Upper lobe of left lung (tissue), 6 donors: ENCODE results near the gene CCND2. TPM values are rescaled to one million over a fixed set of nuclear protein-coding genes. Genes with fewer than 3 reads are reported as not detected.

Experiments
- ATAC-seq, 2 donors: fragments of 200-7000 bp; cut with Tn5 transposase; one replicate each; pipeline ENCODE4 v1.9.1; 2022; ENCODE audit warnings: mild to moderate bottlenecking in 2 of 2, moderate library complexity in 2 of 2; ENCODE audit not compliant: low FRiP score in 2 of 2
- DNase-seq, 2 donors: peaks; one replicate each; pipeline ENCODE4 v3.0.0-alpha.2; 2019 to 2020
- H3K27ac ChIP-seq, 4 donors: fragments of 200-600 bp; sonication (generic); one replicate each; pipeline ENCODE4 v1.5.1; 2016 to 2019
- H3K27me3 ChIP-seq, 4 donors: fragments of 200-600 bp; sonication (generic); one replicate each; pipeline ENCODE4 v1.5.1; 2017 to 2019
- H3K36me3 ChIP-seq, 4 donors: fragments of 200-600 bp; sonication (generic); one replicate each; pipeline ENCODE4 v1.5.1; 2016 to 2019
- H3K4me1 ChIP-seq, 4 donors: fragments of 200-600 bp; sonication (generic); one replicate each; pipeline ENCODE4 v1.5.1; 2018 to 2019
- H3K4me3 ChIP-seq, 4 donors: fragments of 200-600 bp; sonication (generic); one replicate each; pipeline ENCODE4 v1.5.1; 2017 to 2019; ENCODE audit warnings: mild to moderate bottlenecking in 2 of 4, moderate library complexity in 1 of 4
- H3K9me3 ChIP-seq, 4 donors: fragments of 200-600 bp; sonication (generic); one replicate each; pipeline ENCODE4 v1.5.1; 2018 to 2019
- EP300 ChIP-seq, 4 donors: sonication (generic); formaldehyde crosslinking; IDR thresholded peaks; one replicate each; pipeline ENCODE4 v1.5.1; 2017; ENCODE audit warnings: antibody characterized with exemption in 4 of 4, control low read depth in 2 of 4
- POLR2A ChIP-seq, 4 donors: fragments of 450-650 bp; IDR thresholded peaks; one replicate each; pipeline ENCODE4 v1.5.1; 2016 to 2017; ENCODE audit warnings: antibody characterized with exemption in 4 of 4, mild to moderate bottlenecking in 2 of 4
- POLR2AphosphoS5 ChIP-seq, 2 donors: sonication (generic); formaldehyde crosslinking; IDR thresholded peaks; one replicate each; pipeline ENCODE4 v1.5.1; 2017; ENCODE audit warnings: antibody characterized with exemption in 2 of 2
- WGBS, 2 donors: methylation state at CpG; one replicate each; pipeline ENCODE4 v1.1.5; 2017 to 2018; 5-methylcytosine and 5-hydroxymethylcytosine counted together
- total RNA-seq, 6 donors: library from RNA; depleted of rRNA in 4 of 6; stranded (reverse); fragments of >200 nt in 4 of 6; gene quantifications; one replicate each; pipeline versions ENCODE4 v1.1.0 to v1.2.1, GENCODE V29; 2016 to 2021
- TF ChIP-seq, protein P1 (sequence below), 6 experiments: fragments of 450-650 bp in 4 of 6; fragments of 200-600 bp in 2 of 6; sonication (generic) in 2 of 6; IDR thresholded peaks; one replicate each; pipeline ENCODE4 v1.5.1; 2016 to 2019; ENCODE audit warnings: antibody characterized with exemption in 6 of 6
- donor health status: DM: no; HTN: no; CAD: no; lungs with moderate emphysema.
- donor health status: DM: no; HTN: yes; CAD: no; lungs with severe emphysema.

Gene CCND2
- total RNA-seq, 6 donors from 2014 or later: 47.1 to 101 (median 64.6) TPM

DNA sequence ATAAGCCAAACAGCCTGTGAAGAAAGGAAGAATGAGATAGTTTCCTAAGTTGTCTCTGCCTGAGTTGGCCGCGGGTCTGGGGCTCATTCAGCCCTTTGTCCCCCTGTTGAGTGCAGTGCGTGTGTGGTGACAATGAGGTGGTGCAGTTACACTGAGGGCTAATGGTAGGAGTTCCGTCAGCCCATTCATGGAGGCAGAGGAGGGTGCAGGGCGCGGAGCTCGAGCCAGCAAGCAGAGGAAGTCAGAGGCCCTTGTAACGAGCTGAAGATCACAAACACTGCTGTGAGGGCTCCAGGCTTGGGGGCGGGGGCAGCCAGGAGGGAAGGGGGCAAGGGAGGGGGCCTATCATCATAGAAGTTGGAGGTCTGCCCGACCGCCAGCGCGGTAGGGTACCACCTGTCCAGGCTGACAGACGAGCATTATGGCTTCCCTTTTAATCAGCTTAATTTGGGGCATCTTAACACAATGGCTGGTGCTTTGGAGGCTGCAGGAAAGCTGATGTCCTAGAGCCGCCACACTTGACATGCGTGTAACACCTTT lies 20.5 kb downstream of the CCND2 start:
- DNase-seq: no peak
- no peaks in the 10 kb centered on the region for H3K27me3 ChIP-seq
- no peaks in the 10 kb centered on the region for H3K9me3 ChIP-seq
- TF ChIP-seq POLR2AphosphoS5 (IDR thresholded peaks at IDR 0.05) (no peak), POLR2A (IDR thresholded peaks at IDR 0.05) (no peak), EP300 (IDR thresholded peaks at IDR 0.05) (no peak)
- TF ChIP-seq, protein P1, sequence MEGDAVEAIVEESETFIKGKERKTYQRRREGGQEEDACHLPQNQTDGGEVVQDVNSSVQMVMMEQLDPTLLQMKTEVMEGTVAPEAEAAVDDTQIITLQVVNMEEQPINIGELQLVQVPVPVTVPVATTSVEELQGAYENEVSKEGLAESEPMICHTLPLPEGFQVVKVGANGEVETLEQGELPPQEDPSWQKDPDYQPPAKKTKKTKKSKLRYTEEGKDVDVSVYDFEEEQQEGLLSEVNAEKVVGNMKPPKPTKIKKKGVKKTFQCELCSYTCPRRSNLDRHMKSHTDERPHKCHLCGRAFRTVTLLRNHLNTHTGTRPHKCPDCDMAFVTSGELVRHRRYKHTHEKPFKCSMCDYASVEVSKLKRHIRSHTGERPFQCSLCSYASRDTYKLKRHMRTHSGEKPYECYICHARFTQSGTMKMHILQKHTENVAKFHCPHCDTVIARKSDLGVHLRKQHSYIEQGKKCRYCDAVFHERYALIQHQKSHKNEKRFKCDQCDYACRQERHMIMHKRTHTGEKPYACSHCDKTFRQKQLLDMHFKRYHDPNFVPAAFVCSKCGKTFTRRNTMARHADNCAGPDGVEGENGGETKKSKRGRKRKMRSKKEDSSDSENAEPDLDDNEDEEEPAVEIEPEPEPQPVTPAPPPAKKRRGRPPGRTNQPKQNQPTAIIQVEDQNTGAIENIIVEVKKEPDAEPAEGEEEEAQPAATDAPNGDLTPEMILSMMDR (IDR thresholded peaks at IDR 0.05): no peak
- H3K36me3 ChIP-seq: peaks cover 0 to 23% (median 17%) of the 10 kb centered on the region in 4 donors
- no peak overlapping the region for H3K27ac ChIP-seq
- WGBS, 2 donors: 79 to 81% methylated on average over 15 to 16 of the region's 16 CpGs
- H3K4me1 ChIP-seq: peaks cover 0 to 4% (median 2%) of the 10 kb centered on the region in 4 donors
- H3K4me3 ChIP-seq: no peak overlapping the region
- ATAC-seq: no peak

DNA sequence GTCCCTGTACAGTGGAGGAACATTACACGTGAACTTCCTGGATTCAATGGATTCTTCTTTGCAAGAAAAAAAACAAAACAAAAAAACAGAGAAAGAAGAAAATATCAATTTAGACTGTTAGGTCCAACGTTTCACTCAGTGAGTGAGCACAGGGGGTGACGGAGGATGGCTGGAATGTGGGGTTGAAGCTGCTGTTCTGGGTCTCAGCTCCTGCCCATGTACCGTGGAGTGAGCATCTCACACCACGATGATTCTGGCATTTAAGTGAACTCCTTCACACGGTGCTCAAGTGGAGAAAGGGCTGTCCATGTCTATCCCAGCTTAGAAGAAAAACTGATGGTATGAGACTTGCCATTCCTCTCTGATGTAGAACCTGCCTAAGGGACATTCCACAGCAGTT lies 23.2 kb downstream of the CCND2 start:
- Histone ChIP-seq H3K36me3 (peaks cover 0 to 23% (median 17%) of the 10 kb centered on the region in 4 donors), H3K4me1 (no peaks in the 10 kb centered on the region), H3K27ac (no peak overlapping the region), H3K4me3 (no peak overlapping the region), H3K27me3 (no peaks in the 10 kb centered on the region), H3K9me3 (no peaks in the 10 kb centered on the region)
- TF ChIP-seq POLR2AphosphoS5 (IDR thresholded peaks at IDR 0.05): no peak
- TF ChIP-seq, protein P1 (IDR thresholded peaks at IDR 0.05): no peak
- no peak for TF ChIP-seq EP300 (IDR thresholded peaks at IDR 0.05)
- no peak for TF ChIP-seq POLR2A (IDR thresholded peaks at IDR 0.05)
- ATAC-seq: no peak
- 66 to 75% methylated on average over 6 of the region's 6 CpGs for WGBS, 2 donors
- no peak for DNase-seq

DNA sequence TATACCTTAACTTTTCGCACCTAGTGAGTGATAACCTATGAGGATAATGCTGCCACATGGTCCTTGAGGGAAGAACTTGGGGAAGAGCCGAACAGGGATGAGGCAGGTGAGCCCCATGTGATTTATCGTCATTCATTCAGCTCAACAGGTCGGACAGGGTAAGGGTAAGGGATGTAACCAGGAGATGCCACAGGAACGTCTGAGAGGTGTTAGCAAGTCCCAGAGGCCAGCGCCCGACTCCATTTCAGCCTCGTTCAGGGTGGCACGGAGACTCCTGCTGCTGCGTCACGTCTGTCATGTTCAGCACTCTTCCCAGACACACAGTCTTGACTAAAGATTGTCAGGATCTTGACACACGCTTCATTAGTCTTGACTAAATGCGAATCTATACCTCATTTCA lies 24.1 kb downstream of the CCND2 start:
- peaks cover 0 to 30% (median 20%) of the 10 kb centered on the region in 4 donors for H3K36me3 ChIP-seq

DNA sequence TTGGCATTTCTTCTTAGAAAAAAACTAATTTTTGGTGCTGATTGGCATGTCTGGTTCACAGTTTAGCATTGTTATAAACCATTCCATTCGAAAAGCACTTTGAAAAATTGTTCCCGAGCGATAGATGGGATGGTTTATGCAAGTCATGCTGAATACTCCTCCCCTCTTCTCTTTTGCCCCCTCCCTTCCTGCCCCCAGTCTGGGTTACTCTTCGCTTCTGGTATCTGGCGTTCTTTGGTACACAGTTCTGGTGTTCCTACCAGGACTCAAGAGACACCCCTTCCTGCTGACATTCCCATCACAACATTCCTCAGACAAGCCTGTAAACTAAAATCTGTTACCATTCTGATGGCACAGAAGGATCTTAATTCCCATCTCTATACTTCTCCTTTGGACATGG lies 27.3 kb downstream of the CCND2 start:
- Histone ChIP-seq H3K36me3 (peaks cover 0 to 40% (median 17%) of the 10 kb centered on the region in 4 donors), H3K4me1 (no peaks in the 10 kb centered on the region), H3K9me3 (no peaks in the 10 kb centered on the region), H3K27ac (no peak overlapping the region), H3K27me3 (no peaks in the 10 kb centered on the region), H3K4me3 (no peak overlapping the region)
- WGBS, 2 donors: 87 to 91% methylated on average over 5 of the region's 5 CpGs
- DNase-seq (no peak), ATAC-seq (no peak)
- TF ChIP-seq POLR2A (IDR thresholded peaks at IDR 0.05): no peak
- TF ChIP-seq POLR2AphosphoS5 (IDR thresholded peaks at IDR 0.05): no peak
- TF ChIP-seq, protein P1 (IDR thresholded peaks at IDR 0.05): no peak
- no peak for TF ChIP-seq EP300 (IDR thresholded peaks at IDR 0.05)

More for the DNA sequence above, 24.1 kb downstream of the CCND2 start:
- Histone ChIP-seq H3K27me3 (no peaks in the 10 kb centered on the region), H3K4me1 (no peaks in the 10 kb centered on the region), H3K9me3 (no peaks in the 10 kb centered on the region), H3K4me3 (no peak overlapping the region), H3K27ac (no peak overlapping the region)
- TF ChIP-seq EP300 (IDR thresholded peaks at IDR 0.05) (no peak), POLR2AphosphoS5 (IDR thresholded peaks at IDR 0.05) (no peak), POLR2A (IDR thresholded peaks at IDR 0.05) (no peak)
- TF ChIP-seq, protein P1 (IDR thresholded peaks at IDR 0.05): no peak
- no peak for ATAC-seq
- no peak for DNase-seq
- WGBS, 2 donors: 95% methylated on average over 13 of the region's 13 CpGs

DNA sequence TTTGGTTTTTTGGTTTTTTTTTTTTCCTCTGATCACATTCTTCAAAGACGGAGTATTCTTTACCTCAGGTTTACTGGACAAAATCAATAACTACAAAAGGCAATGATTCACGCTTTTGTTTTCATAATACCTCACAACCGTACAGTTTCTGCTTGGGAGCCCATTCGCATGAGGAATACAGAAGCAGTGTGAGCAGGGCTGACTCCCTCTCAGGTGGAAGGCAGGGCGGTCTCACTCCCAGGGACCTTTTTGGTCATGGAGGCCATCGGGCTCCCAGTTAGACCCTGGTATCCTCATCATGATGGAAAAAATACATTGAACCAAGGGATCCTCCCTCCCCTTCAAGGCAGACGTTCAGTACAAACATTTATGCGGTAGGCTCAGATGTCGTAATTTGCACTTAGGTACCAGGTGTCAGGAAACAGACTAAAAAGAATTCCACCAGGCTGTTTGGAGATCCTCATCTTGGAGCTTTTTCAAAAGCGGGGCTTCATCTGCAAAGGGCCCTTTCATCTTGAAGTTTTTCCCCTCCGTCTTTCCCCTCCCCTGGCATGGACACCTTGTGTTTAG lies 28.5 kb downstream of the CCND2 start:
- DNase-seq (no peak), ATAC-seq (no peak)
- no peak overlapping the region for H3K27ac ChIP-seq
- no peaks in the 10 kb centered on the region for H3K27me3 ChIP-seq
- no peaks in the 10 kb centered on the region for H3K4me1 ChIP-seq
- TF ChIP-seq, protein P1 (IDR thresholded peaks at IDR 0.05): no peak
- TF ChIP-seq EP300 (IDR thresholded peaks at IDR 0.05) (no peak), POLR2A (IDR thresholded peaks at IDR 0.05) (no peak), POLR2AphosphoS5 (IDR thresholded peaks at IDR 0.05) (no peak)
- 89 to 93% methylated on average over 11 of the region's 11 CpGs for WGBS, 2 donors
- H3K36me3 ChIP-seq: peaks cover 0 to 42% (median 18%) of the 10 kb centered on the region in 4 donors
- H3K9me3 ChIP-seq: no peaks in the 10 kb centered on the region
- no peak overlapping the region for H3K4me3 ChIP-seq
